Cortex of kidney (tissue), 1 donor: ENCODE data around the gene LRRC47.

Experiments used
- DNase-seq: peaks from one replicate; lab custom pipeline; 2025; lab: John Stamatoyannopoulos, UW

The LRRC47 gene

DNA sequence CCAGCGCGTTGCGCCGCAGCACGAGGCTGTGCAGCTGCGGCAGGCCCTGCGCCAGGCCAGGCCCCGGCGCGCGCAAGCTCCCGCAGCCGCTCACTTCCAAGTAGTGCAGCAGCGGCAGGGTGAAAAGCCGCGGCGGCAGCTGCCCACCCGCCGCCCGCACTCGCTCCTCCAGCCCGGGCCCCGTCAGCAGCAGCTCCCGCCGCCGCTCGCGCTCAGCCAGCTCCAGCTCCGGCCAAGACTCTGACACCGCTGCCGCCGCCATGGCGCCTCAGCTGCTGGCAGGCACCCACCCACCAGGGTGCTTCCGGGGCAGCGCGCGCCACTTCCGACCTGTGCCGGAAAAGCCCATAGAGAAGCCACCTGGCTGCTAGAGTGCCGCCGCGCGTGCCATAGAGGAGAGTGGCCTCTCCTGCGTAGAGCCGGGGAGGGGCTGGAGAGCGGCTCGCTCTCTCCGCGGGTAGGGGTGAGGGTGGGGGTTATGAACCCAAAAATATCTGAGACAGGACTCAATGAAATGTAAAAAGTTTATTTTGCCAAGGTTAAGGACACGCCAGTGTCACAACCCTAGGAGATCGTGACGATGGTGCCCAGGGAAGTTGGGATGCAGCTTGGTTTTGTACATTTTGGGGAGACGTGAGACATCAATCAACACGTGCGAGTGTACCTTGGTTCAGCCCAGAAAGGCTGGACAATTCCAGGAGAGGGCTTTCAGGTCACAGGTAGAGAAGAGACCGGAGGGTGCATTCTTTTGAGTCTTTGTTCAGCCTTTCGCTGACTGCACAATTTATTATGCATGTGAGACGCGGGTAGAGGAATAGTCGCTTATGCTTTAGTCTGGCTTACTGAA is at the start of gene LRRC47:
Gene LRRC47 (minus strand): TSS at position 284 of the 847 bp plus-strand sequence. CDS start 22 bp downstream, at position 262.
- DNase-seq: peak; percentile 79

DNA sequence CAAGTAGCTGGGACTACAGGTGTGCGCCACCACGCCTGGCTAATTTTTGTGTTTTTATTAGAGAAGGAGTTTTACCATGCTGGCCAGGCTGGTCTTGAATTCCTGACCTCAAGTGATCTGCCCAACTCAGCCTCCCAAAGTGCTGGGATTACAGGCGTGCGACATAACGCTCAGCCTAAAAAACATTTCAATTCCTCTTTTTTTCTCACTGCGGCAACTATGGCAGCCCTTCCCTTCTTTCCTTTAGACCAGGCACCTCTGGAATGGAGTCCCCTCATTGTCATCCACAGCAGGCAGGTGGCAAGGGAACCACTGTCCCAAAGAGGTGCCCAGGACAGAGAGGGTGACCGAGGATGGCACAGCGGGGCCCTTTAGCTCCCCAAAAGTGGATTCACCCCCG is 46.6 kb upstream of the LRRC47 start:
- no peak for DNase-seq

DNA sequence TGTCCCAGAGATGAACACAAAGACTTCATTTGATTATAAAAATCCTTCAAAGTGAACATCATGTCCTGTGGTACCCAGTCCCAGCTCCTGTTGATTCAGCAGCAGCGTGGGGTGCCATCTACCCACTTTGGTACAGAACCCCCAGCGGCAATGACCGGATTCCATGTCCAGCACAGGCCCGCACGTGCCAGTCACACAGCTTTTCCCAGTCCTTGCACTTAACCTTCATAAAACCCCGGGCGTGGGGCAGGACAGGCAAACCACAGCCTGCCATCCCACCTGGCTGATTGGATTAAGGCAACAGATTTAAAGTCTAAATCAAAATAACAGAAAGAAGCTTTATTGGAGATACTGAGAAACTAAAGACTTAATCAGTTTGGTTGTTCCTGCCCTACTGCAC is 45.2 kb upstream of the LRRC47 start:
- no peak for DNase-seq

DNA sequence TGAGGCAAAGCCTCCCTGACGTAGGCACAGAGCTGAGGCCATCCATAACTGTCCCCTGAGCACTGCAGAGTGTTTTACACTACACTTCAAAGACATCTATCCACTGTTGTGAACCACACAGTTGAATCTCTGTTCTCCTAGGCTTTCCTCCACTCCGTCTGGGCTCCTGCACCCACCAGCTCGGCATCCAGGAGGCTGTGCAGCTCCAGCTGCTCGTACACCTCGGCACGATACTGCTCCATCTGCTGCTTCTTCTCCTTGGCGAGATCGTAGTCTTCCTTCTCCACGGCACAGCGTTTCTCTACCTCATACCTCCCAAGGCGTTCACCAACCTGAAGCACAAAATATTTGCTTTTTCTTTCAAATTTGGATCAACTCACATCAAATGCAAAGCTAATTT is 42.5 kb upstream of the LRRC47 start:
- no peak for DNase-seq

DNA sequence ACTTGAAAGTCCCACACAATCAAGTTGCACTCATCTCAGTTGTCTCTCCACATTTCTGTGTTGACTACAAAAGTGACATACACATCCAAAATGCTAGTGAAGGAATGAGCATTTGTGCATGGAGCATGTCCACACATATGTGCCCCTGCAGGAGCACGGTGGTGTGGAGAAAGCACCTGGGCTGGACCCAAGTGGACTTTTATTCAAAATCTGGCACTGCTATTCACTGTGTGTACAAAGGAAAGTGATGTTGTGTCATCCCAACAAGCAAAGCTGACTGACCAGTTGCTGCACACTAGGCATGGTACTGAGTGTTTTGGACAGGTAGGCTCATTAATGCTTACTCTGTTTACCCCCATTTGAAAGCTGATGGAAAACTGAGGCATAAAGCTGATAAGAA is 41.4 kb upstream of the LRRC47 start:
- DNase-seq: no peak

DNA sequence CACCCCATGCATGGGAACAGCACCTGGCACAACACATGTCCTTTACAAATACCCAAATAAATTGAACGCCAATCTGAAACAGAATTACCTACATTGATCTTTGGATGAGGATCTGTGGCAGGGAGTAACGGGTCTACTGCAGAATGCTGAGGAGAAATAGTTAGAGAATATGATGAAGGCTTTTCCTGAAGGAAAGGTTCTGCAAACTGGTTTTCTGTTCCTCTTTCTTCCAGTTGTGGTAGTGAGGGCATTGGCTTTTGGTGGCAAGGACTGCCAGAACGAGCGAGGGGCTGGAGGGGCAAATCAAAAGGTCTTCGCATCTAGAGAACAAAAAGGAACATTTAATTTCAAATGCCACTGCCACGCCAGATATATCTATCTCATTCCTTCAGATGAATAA is 40.9 kb upstream of the LRRC47 start:
- DNase-seq: no peak

DNA sequence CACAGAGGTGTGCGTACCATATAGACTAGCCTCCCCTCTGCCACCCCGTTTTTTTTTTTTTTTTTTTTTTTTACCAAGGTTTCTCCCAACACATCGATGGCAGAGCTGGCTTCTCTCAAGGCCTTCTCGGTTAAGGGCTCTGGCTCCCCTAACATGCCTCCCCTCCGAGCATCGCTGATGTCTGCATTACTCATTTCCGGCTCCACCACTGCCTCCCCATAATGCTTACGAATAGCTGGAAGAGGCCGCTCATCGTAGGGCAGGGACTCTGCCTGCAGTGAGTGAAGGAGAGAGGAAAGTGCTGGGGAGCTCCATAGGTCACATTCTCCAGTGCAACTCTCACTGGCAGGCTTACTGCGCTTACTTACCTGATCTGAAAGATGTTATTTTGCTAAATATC is 40.1 kb upstream of the LRRC47 start:
- no peak for DNase-seq

DNA sequence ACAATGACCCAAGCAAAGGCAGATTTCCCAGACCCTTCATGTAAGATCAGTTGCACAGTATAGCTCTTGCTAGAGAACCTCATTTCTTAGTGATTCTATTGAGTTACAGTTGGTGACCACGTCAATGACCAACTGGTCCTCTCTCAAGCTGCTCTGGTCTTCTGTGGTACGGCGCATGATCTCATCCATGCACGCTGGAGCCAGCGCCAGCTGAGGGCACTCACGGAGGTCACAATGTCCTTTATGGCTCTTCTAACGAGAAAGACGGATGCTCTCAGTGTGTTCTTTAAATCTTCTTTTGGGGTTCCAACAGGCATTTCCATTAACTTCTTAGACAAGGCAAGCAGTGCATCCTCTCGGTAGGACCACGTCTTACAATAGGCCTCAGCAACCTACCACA is 38.4 kb upstream of the LRRC47 start:
- no peak for DNase-seq

DNA sequence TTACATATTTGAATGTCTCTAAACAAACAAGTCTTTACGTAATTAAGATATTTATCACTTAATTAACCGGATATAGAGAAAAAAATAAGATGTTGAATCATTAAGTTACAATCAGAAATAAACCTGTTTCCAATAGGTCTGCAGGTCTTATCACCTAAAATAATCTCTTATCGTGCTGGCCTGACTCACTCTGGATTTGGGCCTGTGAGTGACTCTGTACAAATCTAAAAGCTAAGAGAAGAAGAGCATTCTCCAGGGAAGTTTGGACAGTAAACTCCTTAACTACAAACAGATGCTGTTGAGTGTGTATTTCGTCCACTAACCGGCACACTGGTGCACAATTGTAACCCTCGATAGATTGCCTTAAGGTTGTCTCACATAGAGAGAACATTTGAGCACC is 35.4 kb upstream of the LRRC47 start:
- no peak for DNase-seq

DNA sequence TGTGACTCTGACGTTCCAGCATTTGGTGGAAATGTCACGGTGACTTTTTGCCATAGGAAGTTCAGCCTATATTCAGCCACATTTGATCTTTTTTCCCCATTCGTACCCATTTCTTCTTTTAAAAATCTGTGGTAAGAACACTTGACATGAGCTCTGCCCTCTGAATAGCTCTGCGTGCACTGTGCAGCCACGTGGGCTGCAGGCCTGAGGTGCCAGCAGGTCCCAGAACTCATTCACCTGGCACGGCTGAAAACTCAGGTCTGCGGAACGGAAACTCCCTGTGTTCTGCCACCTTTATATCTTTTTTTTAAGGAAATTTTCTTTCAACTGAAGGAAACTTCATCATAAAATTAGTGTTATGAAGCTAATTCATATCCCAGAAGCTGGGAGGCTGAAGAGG is 32.1 kb upstream of the LRRC47 start:
- no peak for DNase-seq

DNA sequence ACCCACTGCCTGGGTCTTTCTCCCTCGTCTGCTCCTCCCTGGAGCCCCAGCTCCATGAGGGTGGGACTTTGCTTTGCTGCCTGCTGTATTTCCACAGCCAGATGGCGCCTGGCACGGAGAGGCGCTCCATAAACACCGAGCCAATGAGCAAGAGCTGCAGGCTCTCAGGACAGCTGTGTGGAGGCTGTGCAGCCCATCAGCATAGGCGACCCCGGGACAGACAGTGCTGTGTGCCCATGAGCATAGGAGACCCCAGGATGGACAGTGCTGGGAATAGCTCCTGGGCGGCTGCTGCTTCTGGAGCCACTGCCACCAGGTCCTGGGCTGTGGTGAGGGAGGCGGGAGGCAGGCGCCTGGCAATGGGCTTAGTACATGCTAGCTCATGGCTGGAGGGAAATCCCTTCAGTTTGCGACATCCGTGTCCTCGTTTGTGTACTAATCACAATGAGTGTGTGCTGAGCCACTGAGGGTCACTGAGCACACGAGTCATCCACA is 31.6 kb upstream of the LRRC47 start:
- DNase-seq: no peak

DNA sequence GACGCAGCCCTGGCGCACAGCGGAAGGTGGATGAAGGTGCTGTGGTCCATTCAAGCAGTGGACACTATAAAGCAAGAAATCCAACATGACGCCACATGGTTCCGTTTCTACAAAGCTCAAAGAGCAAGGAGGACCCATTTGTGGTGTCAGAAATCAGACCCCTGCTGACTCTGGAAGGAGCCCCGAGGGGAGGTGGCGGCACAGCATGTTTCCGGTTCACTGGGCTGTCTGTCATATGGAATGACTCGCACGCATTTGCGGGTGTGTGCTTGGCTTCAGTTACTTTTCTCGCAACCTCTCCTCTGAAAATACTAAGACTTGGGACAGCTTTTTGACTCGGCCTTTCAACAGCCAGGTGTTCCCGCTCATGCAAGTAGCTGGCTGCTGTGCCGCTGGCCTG is 29.1 kb upstream of the LRRC47 start:
- DNase-seq: no peak

DNA sequence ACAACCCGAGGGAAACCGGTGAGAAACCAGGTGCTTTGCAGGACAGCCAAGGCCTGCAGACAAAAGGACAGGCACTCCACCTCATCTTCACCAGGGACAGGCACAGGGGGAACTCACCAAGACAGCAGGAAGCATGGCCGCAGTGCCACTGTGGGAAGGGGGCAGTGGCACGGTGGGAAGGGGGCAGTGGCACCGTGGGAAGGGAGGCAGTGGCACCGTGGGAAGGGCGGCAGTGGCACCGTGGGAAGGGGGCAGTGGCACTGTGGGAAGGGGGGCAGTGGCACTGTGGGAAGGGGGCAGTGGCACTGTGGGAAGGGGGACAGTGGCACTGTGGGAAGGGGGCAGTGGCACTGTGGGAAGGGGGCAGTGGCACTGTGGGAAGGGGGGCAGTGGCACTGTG is 28.4 kb upstream of the LRRC47 start:
- DNase-seq: no peak

DNA sequence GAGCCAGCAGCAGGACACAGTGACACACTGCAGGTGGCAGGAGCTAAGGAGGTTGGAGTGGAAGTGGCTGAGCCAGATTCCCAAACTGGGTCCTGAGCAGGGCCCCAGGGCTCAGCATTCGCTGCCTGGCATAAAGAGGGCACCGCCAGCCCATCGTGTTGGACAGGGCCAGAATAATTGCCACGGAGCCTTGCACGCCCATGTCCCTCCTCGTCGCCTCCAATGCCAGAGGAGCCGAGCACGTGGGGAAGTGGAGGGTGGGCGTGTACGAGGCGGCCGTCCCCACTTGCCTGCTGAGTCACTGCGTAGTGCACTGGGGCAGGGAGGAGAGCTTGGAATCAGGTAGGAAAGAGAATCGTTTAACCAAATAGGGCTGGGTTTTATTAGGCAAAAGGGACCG is 26.1 kb upstream of the LRRC47 start:
- no peak for DNase-seq

DNA sequence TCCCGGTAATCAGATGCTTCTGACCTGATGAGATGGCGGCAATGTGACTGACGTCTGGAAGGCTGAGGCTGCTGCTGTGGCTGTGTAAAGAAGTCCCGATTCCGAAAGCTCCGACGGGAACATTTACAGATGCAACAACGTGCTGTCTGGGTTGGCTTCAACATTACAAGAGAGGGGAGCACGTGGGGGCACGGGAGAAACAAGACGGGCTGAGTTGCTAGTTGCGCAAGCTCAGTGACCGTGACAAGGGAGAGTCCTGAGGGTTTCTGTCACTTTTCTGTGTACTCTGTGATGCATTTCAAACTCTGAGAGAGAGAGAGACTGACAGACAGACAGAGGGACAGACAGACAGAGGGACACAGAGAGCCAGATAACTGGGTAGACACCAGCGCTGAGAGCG is 25.6 kb upstream of the LRRC47 start:
- no peak for DNase-seq

DNA sequence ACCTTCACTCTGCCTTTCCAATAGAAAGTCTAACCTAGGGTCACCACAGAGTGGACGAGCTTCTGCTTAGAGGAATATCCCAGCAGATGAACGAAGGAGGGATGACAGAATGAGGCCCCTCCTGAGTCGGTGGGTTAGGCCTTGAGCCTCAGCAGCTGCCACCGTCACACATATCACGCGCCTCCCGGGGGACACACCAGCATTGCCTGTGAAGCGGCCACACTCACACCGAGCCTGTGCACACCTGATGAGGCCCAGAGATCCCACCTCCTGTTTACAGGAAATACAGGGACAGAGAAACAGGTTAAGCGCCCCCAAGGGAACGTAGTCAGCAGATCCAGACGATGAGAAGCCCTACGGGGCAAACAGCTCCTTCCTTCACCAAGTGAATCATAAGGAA is 25.1 kb upstream of the LRRC47 start:
- no peak for DNase-seq

DNA sequence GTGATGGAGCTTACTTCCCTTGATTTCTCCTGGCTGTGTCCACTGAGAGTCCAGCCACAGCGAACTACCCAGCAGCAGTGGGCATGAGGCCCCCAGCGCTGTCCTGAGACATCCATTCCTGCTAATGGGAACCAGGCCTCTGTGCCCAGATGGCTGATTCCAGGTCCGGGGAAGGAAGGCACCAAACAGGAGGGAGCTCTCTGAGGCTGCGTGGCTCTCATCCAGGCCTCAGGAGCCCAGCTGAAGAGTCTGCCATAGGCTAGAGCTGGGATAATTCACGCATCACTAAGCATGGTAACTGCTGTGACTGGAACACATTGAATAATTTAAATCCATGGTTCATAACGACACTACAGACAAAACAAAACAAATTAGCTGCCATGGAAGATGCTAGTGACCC is 24.7 kb upstream of the LRRC47 start:
- no peak for DNase-seq

DNA sequence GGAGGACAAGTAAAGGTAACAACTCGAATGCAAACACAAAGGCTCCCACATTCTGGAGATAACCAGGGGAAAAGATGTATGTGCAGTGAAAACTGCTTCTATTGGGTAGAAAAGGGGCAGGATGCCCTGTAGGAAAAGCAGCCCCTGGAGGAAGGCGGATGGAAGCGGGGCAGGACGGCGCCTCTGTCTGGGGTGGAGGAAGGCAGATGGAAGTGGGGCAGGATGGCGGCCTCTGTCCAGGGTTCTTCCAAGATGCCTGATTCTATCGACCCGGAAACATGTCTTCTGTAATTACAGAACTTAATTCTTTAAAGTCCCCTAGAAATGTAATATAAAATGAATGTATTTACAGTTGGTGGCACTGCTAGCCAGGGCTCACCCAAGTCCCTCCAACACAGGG is 24.0 kb upstream of the LRRC47 start:
- no peak for DNase-seq

DNA sequence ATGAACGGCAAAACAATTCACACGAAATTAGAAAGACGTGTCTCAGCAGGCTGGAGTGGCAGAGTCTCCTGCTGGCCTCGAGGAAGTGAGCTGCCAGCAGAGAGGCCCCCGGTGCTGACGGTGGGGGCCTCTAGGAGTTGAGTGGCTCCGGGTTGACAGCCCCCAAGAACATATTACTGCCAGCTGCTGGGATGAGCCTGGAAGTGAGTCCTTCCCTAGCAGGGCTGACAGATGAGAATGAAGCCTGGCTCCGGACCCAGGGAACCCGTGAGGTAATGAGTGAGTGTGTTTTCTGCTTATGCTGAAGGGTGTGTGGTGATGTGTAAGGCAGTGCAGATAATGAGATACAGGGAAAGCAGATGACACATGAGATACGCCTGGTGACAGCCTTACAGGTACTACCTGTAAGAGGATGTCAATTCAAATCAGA is 23.5 kb upstream of the LRRC47 start:
- no peak for DNase-seq

DNA sequence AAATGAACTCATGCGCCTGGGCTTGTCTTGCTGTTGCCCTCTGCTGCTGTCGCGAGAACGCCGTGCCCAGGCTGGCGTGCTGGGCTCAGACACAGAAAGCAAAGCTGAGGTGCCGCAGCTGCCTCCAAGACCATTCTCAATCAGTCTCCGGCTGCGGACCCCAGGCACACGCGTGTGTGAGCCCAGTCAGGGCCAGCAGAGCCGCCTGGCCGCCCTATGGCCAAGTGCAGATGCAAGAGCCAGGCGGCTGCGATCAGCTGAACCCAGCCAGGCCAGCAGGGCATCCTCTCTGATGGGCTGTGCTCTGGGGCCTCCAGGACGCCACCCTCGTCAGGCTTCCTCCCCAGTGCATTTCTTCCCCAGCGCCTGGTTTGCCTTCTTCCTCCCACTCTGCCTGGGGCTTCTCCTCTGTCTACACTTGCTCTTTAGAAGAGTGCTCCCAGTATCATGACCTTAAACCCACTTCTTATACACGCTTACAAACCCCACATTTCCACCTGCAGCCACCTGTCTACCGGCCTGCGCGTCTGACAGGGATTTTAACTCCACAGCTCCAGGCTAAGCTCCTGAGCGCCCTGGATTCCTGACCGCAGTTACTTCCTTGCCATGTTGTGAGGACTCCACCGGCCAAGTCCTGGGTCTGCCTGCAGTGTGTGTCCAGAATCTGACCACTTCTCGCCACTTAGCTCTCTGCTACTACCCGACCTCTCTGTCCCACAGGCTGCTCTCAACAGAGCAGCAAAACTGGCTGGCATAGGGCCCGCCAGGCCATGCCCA is 21.7 kb upstream of the LRRC47 start:
- DNase-seq: no peak

DNA sequence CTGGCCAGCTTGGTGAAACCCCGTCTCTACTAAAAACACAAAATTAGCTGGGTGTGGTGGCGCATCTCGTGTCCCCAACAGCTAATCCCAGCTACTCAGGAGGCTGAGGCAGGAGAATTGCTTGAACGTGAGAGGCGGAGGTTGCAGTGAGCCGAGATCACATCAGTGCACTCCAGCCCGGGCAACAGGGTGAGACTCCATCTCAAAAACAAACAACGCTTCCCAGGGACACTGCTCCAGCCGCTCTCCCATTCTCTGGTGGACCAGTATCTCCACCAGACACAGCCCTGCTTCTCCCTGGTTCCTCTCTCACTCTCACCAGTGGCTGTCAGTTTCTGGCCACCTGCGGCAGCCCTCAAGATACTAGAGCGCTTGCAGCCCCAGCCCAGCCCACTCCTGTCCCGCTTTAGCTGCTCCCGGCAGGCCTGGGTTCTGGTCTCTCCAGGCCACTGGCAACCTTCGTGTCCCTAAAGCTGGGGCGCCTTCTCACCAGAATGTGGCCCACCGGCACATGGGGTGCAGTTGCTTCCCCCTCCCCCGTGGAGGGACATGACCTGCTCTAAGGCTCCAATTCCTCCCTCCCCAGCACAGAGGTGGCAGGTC is 20.9 kb upstream of the LRRC47 start:
- no peak for DNase-seq

DNA sequence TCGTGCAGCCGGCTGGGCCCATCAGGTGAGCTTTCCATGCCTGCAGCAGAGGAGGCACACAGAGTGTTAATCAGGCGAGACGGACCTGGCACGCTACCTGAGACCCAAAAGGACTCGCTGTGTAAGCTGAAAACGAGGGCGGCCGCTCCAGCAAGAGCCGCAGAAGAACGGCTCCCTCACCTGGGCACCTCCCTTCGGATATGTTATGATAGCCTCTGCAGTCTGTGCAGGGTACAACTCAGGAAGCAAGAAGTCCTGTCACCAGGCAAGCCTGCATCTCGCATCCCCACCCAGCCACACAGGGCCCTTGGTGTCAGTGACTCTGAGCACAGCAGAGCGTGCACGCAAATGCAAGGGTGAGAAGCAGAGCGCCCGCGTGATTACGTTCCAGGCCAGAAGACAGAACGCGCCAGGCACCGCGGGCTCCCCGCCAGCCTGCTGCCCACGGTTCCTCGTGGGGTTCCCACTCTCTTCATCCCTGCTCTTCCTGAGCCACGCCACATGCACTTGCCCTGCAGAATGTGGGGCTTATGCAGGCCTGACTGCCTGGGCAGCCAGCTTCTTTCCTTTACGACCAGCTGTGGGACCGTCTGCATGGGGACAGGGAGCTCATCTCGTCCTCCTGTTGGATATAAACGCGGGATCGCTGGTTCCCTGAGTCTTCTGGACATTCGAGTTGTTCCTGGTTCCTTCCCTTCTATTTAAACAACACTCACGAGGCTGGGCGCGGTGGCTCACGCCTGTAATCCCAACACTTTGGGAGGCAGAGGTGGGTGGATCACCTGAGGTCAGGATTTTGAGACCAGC is 20.2 kb upstream of the LRRC47 start:
- no peak for DNase-seq
